T-helper 1 cell treated with Interleukin-12 subunit alpha and Interleukin-12 subunit beta and Interleukin-4 antibody, amounts not matched to agents 30 μg/mL and 1 μg/mL, for 36 hours (primary cell): Measurements from ENCODE around the gene POMC.
"Not testable (repeated sequence)": the region's sequence is repeated elsewhere in the genome, so short reads cannot be mapped to it uniquely, and the experiment has no call there.

Experiments used
- H3K27ac Mint-ChIP-seq: one replicate; pipeline ENCODE4 v1.8.0; 2021; ENCODE audit warnings: mild to moderate bottlenecking, mixed read lengths
- H3K27me3 Mint-ChIP-seq: one replicate; pipeline ENCODE4 v1.8.0; 2021; ENCODE audit warnings: low read depth, mixed read lengths
- H3K36me3 Mint-ChIP-seq: one replicate; pipeline ENCODE4 v1.8.0; 2021; ENCODE audit warnings: low read depth, mixed read lengths
- H3K4me1 Mint-ChIP-seq: one replicate; pipeline ENCODE4 v1.8.0; 2021; ENCODE audit warnings: low read depth, mixed read lengths
- H3K4me3 Mint-ChIP-seq: one replicate; pipeline ENCODE4 v1.8.0; 2021; ENCODE audit warnings: mild to moderate bottlenecking, moderate library complexity, mixed read lengths
- H3K9me3 Mint-ChIP-seq: one replicate; pipeline ENCODE4 v1.8.0; 2021; ENCODE audit warnings: mixed read lengths

The POMC gene

GRCh38 chr2:25164561-25164960 lies 3.8 kb downstream of the POMC start:
- Mint-ChIP-seq H3K4me1 (peaks cover 25% of the 10 kb centered on the region), H3K4me3 (no peak overlapping the region), H3K27me3 (peaks cover 50% of the 10 kb centered on the region), H3K27ac (peak overlapping the region; percentile 12), H3K36me3 (peaks cover 5% of the 10 kb centered on the region), H3K9me3 (no peaks in the 10 kb centered on the region)

- Mint-ChIP-seq H3K27me3 (peaks cover 29% of the 10 kb centered on the region), H3K27ac (peak overlapping the region; percentile 83), H3K4me3 (peak overlapping the region; percentile 20), H3K4me1 (peaks cover 27% of the 10 kb centered on the region)
- H3K36me3 Mint-ChIP-seq, H3K9me3 Mint-ChIP-seq: not testable (repeated sequence)
Observed at GRCh38 chr2:25162061-25162460, 6.3 kb downstream of the POMC start.

GRCh38 chr2:25161055-25161781 lies 7.2 kb downstream of the POMC start:
- H3K9me3 Mint-ChIP-seq = no peaks in the 10 kb centered on the region
- peak overlapping the region; percentile 81 for H3K27ac Mint-ChIP-seq
- peaks cover 20% of the 10 kb centered on the region for H3K4me1 Mint-ChIP-seq
- peaks cover 5% of the 10 kb centered on the region for H3K36me3 Mint-ChIP-seq
- H3K4me3 Mint-ChIP-seq = peak overlapping the region; percentile 73
- peaks cover 21% of the 10 kb centered on the region for H3K27me3 Mint-ChIP-seq

- H3K36me3 Mint-ChIP-seq = peaks cover 5% of the 10 kb centered on the region
- H3K4me1 Mint-ChIP-seq = peaks cover 13% of the 10 kb centered on the region
- H3K4me3 Mint-ChIP-seq = peak overlapping the region; percentile 73
- peak overlapping the region; percentile 76 for H3K27ac Mint-ChIP-seq
- no peaks in the 10 kb centered on the region for H3K9me3 Mint-ChIP-seq
- H3K27me3 Mint-ChIP-seq = peaks cover 13% of the 10 kb centered on the region
Observed at GRCh38 chr2:25160376-25160775, 8.0 kb downstream of the POMC start.

GRCh38 chr2:25159949-25160348 lies 8.4 kb downstream of the POMC start:
- Mint-ChIP-seq H3K4me3 (peak overlapping the region; percentile 73), H3K36me3 (peaks cover 5% of the 10 kb centered on the region), H3K27me3 (peaks cover 9% of the 10 kb centered on the region), H3K27ac (peak overlapping the region; percentile 56), H3K9me3 (no peaks in the 10 kb centered on the region), H3K4me1 (peaks cover 10% of the 10 kb centered on the region)

GRCh38 chr2:25158096-25158852 lies 10.1 kb downstream of the POMC start:
- H3K27ac Mint-ChIP-seq = no peak overlapping the region

GRCh38 chr2:25155401-25155800 lies 13.0 kb downstream of the POMC start:
- Mint-ChIP-seq H3K4me1 (peaks cover 7% of the 10 kb centered on the region), H3K27ac (no peak overlapping the region), H3K27me3 (no peaks in the 10 kb centered on the region), H3K36me3 (peaks cover 3% of the 10 kb centered on the region), H3K9me3 (no peaks in the 10 kb centered on the region), H3K4me3 (no peak overlapping the region)

More at GRCh38 chr2:25158096-25158852, 10.1 kb downstream of the POMC start:
- H3K27me3 Mint-ChIP-seq = no peaks in the 10 kb centered on the region
- H3K36me3 Mint-ChIP-seq = peaks cover 5% of the 10 kb centered on the region
- no peaks in the 10 kb centered on the region for H3K9me3 Mint-ChIP-seq
- H3K4me1 Mint-ChIP-seq = peaks cover 10% of the 10 kb centered on the region
- H3K4me3 Mint-ChIP-seq = no peak overlapping the region

GRCh38 chr2:25151718-25152117 lies 16.7 kb downstream of the POMC start:
- Mint-ChIP-seq H3K4me1 (no peaks in the 10 kb centered on the region), H3K27me3 (no peaks in the 10 kb centered on the region)

GRCh38 chr2:25150993-25151392 lies 17.4 kb downstream of the POMC start:
- H3K27ac Mint-ChIP-seq, H3K4me3 Mint-ChIP-seq, H3K27me3 Mint-ChIP-seq, H3K36me3 Mint-ChIP-seq, H3K4me1 Mint-ChIP-seq, H3K9me3 Mint-ChIP-seq: not testable (repeated sequence)

More at GRCh38 chr2:25151718-25152117, 16.7 kb downstream of the POMC start:
- Mint-ChIP-seq H3K9me3 (no peaks in the 10 kb centered on the region), H3K27ac (no peak overlapping the region), H3K4me3 (no peak overlapping the region), H3K36me3 (no peaks in the 10 kb centered on the region)

GRCh38 chr2:25149646-25150045 lies 18.7 kb downstream of the POMC start:
- H3K36me3 Mint-ChIP-seq = no peaks in the 10 kb centered on the region
- H3K27me3 Mint-ChIP-seq = peaks cover 4% of the 10 kb centered on the region
- peaks cover 4% of the 10 kb centered on the region for H3K4me1 Mint-ChIP-seq
- H3K27ac Mint-ChIP-seq = no peak overlapping the region
- H3K9me3 Mint-ChIP-seq = no peaks in the 10 kb centered on the region
- H3K4me3 Mint-ChIP-seq = no peak overlapping the region

GRCh38 chr2:25146896-25147295 lies 21.5 kb downstream of the POMC start:
- Mint-ChIP-seq H3K9me3 (no peaks in the 10 kb centered on the region), H3K4me3 (no peak overlapping the region), H3K36me3 (no peaks in the 10 kb centered on the region), H3K27ac (no peak overlapping the region), H3K27me3 (peaks cover 4% of the 10 kb centered on the region), H3K4me1 (peaks cover 4% of the 10 kb centered on the region)

GRCh38 chr2:25145803-25146202 lies 22.6 kb downstream of the POMC start:
- no peaks in the 10 kb centered on the region for H3K9me3 Mint-ChIP-seq
- H3K4me1 Mint-ChIP-seq = peaks cover 4% of the 10 kb centered on the region
- no peak overlapping the region for H3K27ac Mint-ChIP-seq
- peaks cover 4% of the 10 kb centered on the region for H3K27me3 Mint-ChIP-seq
- no peak overlapping the region for H3K4me3 Mint-ChIP-seq
- H3K36me3 Mint-ChIP-seq = no peaks in the 10 kb centered on the region

- no peak overlapping the region for H3K4me3 Mint-ChIP-seq
- H3K9me3 Mint-ChIP-seq = no peaks in the 10 kb centered on the region
- peaks cover 4% of the 10 kb centered on the region for H3K4me1 Mint-ChIP-seq
- no peaks in the 10 kb centered on the region for H3K36me3 Mint-ChIP-seq
- H3K27ac Mint-ChIP-seq = no peak overlapping the region
- H3K27me3 Mint-ChIP-seq = peaks cover 11% of the 10 kb centered on the region
Observed at GRCh38 chr2:25141120-25141519, 27.3 kb downstream of the POMC start.

- H3K4me1 Mint-ChIP-seq, H3K36me3 Mint-ChIP-seq, H3K27ac Mint-ChIP-seq, H3K9me3 Mint-ChIP-seq, H3K4me3 Mint-ChIP-seq: not testable (repeated sequence)
- H3K27me3 Mint-ChIP-seq = peaks cover 11% of the 10 kb centered on the region
Observed at GRCh38 chr2:25140535-25140934, 27.8 kb downstream of the POMC start.

- Mint-ChIP-seq H3K4me3 (no peak overlapping the region), H3K36me3 (no peaks in the 10 kb centered on the region), H3K27ac (no peak overlapping the region), H3K27me3 (peaks cover 62% of the 10 kb centered on the region), H3K4me1 (peaks cover 12% of the 10 kb centered on the region), H3K9me3 (no peaks in the 10 kb centered on the region)
Observed at GRCh38 chr2:25132693-25133092, 35.7 kb downstream of the POMC start.
